HFFc6 (cell line): Measurements from ENCODE around the gene GOLGA8O. TPM values are rescaled to one million over a fixed set of nuclear protein-coding genes. Genes with fewer than 3 reads are reported as not detected.
"Not testable (repeated sequence)": the region's sequence is repeated elsewhere in the genome, so short reads cannot be mapped to it uniquely, and the experiment has no call there.

Source experiments
- DNase-seq: peaks from one replicate; pipeline ENCODE4 v3.0.0-alpha.2; 2018
- H3K27ac Mint-ChIP-seq: 2 replicates; pipeline ENCODE4 v1.8.0; 2020; ENCODE audit warnings: mild to moderate bottlenecking, mixed read lengths
- H3K27me3 Mint-ChIP-seq: 2 replicates; pipeline ENCODE4 v1.8.0; 2021; ENCODE audit warnings: mild to moderate bottlenecking, moderate library complexity, mixed read lengths; ENCODE audit not compliant: insufficient read depth
- H3K36me3 Mint-ChIP-seq: 2 replicates; pipeline ENCODE4 v1.8.0; 2021; ENCODE audit warnings: low read depth, mixed read lengths
- H3K4me1 Mint-ChIP-seq: 2 replicates; pipeline ENCODE4 v1.8.0; 2020; ENCODE audit warnings: low read depth, mixed read lengths
- H3K4me3 Mint-ChIP-seq: 2 replicates; pipeline ENCODE4 v1.8.0; 2020; ENCODE audit warnings: mild to moderate bottlenecking, moderate library complexity, mixed read lengths
- H3K9me3 Mint-ChIP-seq: 2 replicates; pipeline ENCODE4 v1.8.0; 2020; ENCODE audit warnings: mild to moderate bottlenecking, mixed read lengths
- long read RNA-seq: library from polyadenylated mRNA; unstranded; transcript quantifications from one replicate; pipeline ENCODE4 v2.0.0, GENCODE V29; 2019
- total RNA-seq, 6 experiments: library from RNA; stranded (reverse); fragmentation: NEBNext Ultra II Directional; extraction: Animal tissue kit (Norgen Biotek cat#: 25700); gene quantifications; 2 replicates in 1 of 6; 3 replicates in 5 of 6; pipeline ENCODE4 v1.2.3, GENCODE V29; 2021
- TF ChIP-seq, protein P1 (sequence below): fragments of 200-600 bp; sonication (generic); IDR thresholded peaks from 2 replicates; pipeline ENCODE4 v1.5.0; 2021; ENCODE audit warnings: antibody characterized with exemption, mild to moderate bottlenecking

Gene GOLGA8O, protein sequence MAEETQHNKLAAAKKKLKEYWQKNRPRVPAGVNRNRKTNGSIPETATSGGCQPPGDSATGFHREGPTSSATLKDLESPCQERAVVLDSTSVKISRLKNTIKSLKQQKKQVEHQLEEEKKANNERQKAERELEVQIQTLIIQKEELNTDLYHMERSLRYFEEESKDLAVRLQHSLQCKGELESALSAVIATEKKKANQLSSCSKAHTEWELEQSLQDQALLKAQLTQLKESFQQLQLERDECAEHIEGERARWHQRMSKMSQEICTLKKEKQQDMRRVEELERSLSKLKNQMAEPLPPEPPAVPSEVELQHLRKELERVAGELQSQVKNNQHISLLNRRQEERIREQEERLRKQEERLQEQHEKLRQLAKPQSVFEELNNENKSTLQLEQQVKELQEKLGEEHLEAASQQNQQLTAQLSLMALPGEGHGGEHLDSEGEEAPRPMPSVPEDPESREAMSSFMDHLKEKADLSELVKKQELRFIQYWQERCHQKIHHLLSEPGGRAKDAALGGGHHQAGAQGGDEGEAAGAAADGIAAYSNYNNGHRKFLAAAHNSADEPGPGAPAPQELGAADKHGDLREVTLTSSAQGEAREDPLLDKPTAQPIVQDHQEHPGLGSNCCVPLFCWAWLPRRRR
- total RNA-seq, result under 1 TPM in 2 of 6 experiments, not detected in 4; 0.17 to 0.43 TPM
- long read RNA-seq, result 0 reads

- H3K4me1 Mint-ChIP-seq, DNase-seq, H3K36me3 Mint-ChIP-seq, H3K27me3 Mint-ChIP-seq, H3K27ac Mint-ChIP-seq, H3K9me3 Mint-ChIP-seq, H3K4me3 Mint-ChIP-seq: not testable (repeated sequence)
Observed at GRCh38 chr15:32455534-32455933, at the start of gene GOLGA8O. Gene GOLGA8O (minus strand): TSS chr15:32455634. CDS start chr15:32455536, 98 bp downstream.

DNA sequence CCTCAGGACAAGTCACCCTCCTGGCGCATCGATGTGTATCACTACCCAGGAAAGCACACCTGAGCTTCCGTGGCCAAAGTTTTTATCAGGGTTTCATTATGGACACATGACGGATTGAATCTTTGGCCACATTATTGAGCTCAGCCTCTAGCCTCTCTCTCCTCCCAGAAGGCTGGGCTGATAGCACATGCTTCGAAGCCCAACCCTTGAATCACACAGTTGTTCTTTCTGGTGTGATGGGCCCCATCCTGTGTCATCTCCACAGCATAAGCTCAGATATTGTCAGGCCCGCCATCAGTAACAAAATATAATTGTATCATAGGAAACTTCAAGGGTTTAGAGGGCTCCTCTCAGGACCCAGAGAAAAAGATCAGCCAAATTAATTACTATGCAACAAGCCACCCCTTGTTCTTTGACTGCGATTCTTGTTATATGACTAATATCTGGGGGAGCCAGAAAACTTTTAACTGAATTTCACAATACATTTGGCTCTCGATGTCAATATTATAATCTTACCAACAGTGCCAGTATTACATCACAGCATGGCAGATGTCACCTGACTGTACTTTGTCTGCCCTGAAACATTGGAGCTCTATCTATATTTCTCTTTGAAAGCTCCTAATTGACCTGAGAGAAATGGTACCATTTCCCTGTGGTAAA, 48.8 kb upstream of the GOLGA8O start:
- H3K9me3 Mint-ChIP-seq, H3K27ac Mint-ChIP-seq, H3K36me3 Mint-ChIP-seq, H3K4me3 Mint-ChIP-seq, H3K4me1 Mint-ChIP-seq, H3K27me3 Mint-ChIP-seq, DNase-seq: not testable (repeated sequence)

- not testable (repeated sequence) for H3K27me3 Mint-ChIP-seq, H3K4me1 Mint-ChIP-seq, H3K9me3 Mint-ChIP-seq, H3K36me3 Mint-ChIP-seq, DNase-seq, H3K4me3 Mint-ChIP-seq, H3K27ac Mint-ChIP-seq
Observed at GRCh38 chr15:32502946-32503345, 47.5 kb upstream of the GOLGA8O start.

GRCh38 chr15:32492768-32493167, 37.3 kb upstream of the GOLGA8O start:
- not testable (repeated sequence) for H3K27ac Mint-ChIP-seq, H3K36me3 Mint-ChIP-seq, DNase-seq, H3K4me3 Mint-ChIP-seq, H3K4me1 Mint-ChIP-seq, H3K9me3 Mint-ChIP-seq, H3K27me3 Mint-ChIP-seq

DNA sequence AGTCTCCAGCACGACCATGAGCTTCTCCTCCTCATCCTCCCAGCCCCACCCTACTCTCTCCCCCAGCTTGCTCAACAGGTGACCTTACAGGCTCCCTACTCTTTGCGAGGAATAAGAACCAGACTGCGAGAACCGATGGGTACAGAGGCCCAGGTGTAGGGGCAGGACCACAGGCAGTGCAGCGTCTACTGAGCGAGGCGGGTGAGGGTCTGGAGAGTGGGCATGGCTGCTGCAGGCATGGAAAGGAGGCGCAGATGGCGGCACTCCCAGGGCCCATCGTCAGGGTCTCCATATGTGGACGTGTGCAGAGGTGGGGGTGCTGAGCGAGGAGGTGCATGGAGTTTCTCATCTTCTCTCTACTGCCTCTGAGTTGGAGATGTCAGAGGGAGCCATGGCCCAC, 31.0 kb upstream of the GOLGA8O start:
- not testable (repeated sequence) for H3K27me3 Mint-ChIP-seq, H3K36me3 Mint-ChIP-seq, H3K27ac Mint-ChIP-seq, H3K4me1 Mint-ChIP-seq, H3K4me3 Mint-ChIP-seq, H3K9me3 Mint-ChIP-seq, DNase-seq

DNA sequence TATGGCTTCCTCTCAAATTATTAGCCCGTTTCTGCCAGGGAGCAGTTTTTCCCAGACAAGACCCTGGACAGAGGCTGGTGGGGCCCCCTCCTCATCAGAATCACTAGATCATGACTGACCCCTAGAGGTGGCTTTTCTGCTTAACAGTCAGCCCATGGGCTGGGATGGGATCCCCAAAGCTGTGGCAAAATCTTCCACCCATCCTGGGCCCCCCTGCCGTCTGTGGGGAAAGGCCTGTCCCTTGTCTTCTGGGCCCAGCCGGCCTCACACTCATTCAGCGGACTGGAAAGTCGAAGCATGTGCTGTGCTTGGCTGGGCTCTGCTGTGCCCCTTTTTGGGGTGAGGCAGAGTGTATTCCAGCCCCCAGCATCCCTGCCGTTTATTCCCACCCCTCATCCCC, 27.9 kb upstream of the GOLGA8O start:
- not testable (repeated sequence) for H3K9me3 Mint-ChIP-seq, H3K27me3 Mint-ChIP-seq, DNase-seq, H3K27ac Mint-ChIP-seq, H3K36me3 Mint-ChIP-seq, H3K4me3 Mint-ChIP-seq, H3K4me1 Mint-ChIP-seq

DNA sequence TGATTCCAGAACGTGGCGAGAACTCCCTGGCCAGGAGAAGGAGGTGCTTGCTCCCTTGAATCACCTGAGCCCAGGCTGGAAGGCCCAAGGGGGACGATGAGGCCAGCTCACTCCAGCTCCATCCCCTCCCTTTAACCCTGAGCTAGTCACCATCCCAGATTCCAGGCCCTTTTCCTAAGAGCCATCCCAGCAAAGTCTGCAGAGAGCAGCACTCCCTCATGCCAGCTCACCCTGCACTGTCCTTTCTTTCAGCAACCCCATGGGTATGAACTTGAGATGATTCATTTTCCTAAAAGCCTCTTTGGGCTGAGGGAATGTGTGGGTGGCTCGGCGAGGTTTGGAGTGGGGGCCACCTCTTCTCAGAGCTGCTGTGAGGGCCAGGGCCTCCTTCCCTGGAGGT, 26.2 kb upstream of the GOLGA8O start:
- not testable (repeated sequence) for H3K36me3 Mint-ChIP-seq, H3K4me3 Mint-ChIP-seq, H3K27me3 Mint-ChIP-seq, H3K4me1 Mint-ChIP-seq, DNase-seq, H3K9me3 Mint-ChIP-seq, H3K27ac Mint-ChIP-seq

DNA sequence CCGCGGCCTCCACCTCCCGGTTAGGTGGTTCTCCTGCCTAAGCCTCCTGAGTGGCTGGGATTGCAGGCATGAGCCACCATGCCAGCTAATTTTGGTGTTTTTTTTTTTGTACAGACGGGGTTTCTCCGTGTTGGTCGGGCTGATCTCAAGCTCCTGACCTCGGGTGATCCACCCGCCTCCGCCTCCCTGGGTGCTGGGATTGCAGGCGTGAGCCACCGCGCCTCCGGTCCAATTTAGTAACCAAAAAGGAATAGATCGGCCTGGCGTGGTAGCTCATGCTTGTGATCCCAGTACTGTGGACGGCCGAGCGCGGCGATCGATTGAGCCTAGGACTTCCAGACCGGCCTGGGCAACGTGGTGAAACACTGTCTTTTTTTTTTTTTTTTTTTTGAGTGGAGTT, 12.6 kb upstream of the GOLGA8O start:
- H3K27me3 Mint-ChIP-seq, H3K27ac Mint-ChIP-seq, H3K9me3 Mint-ChIP-seq, DNase-seq, H3K4me1 Mint-ChIP-seq, H3K36me3 Mint-ChIP-seq, H3K4me3 Mint-ChIP-seq: not testable (repeated sequence)

DNA sequence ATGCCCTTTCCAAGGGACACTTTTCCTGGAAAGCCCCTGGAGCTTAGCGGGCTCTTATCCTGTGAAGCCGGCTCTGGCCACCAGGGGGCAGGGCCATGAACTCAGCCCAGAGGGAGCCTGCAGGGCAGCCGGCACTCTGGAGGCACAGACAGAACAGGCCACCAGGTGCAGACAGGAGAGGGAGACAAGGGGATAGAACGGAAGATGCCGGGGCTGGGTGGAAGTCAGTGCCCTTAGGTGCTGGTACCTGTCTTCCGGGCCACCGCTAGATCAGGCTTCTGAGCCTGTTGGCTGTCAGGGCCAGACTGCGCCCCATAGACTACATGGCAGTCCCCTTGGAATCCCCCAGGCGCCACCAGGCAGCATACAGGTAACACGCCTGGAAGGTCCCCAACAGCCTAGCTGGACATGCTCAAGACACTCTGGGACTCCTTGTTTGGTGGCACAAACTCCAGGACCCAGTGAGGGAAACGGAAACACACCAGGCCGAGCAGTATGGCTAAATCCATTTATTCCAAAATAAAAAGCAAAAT, 14.9 kb downstream of the GOLGA8O start:
- H3K4me3 Mint-ChIP-seq, H3K4me1 Mint-ChIP-seq, H3K9me3 Mint-ChIP-seq, H3K36me3 Mint-ChIP-seq, DNase-seq, H3K27ac Mint-ChIP-seq, H3K27me3 Mint-ChIP-seq: not testable (repeated sequence)
- TF ChIP-seq, protein P1, sequence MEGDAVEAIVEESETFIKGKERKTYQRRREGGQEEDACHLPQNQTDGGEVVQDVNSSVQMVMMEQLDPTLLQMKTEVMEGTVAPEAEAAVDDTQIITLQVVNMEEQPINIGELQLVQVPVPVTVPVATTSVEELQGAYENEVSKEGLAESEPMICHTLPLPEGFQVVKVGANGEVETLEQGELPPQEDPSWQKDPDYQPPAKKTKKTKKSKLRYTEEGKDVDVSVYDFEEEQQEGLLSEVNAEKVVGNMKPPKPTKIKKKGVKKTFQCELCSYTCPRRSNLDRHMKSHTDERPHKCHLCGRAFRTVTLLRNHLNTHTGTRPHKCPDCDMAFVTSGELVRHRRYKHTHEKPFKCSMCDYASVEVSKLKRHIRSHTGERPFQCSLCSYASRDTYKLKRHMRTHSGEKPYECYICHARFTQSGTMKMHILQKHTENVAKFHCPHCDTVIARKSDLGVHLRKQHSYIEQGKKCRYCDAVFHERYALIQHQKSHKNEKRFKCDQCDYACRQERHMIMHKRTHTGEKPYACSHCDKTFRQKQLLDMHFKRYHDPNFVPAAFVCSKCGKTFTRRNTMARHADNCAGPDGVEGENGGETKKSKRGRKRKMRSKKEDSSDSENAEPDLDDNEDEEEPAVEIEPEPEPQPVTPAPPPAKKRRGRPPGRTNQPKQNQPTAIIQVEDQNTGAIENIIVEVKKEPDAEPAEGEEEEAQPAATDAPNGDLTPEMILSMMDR, result peak; percentile 49

- not testable (repeated sequence) for DNase-seq, H3K9me3 Mint-ChIP-seq, H3K36me3 Mint-ChIP-seq, H3K27ac Mint-ChIP-seq, H3K4me1 Mint-ChIP-seq, H3K4me3 Mint-ChIP-seq, H3K27me3 Mint-ChIP-seq
Observed at GRCh38 chr15:32434102-32434963, 21.1 kb downstream of the GOLGA8O start.

GRCh38 chr15:32427635-32428034, 27.8 kb downstream of the GOLGA8O start:
- H3K4me1 Mint-ChIP-seq, H3K27me3 Mint-ChIP-seq, DNase-seq, H3K9me3 Mint-ChIP-seq, H3K27ac Mint-ChIP-seq, H3K36me3 Mint-ChIP-seq, H3K4me3 Mint-ChIP-seq: not testable (repeated sequence)

DNA sequence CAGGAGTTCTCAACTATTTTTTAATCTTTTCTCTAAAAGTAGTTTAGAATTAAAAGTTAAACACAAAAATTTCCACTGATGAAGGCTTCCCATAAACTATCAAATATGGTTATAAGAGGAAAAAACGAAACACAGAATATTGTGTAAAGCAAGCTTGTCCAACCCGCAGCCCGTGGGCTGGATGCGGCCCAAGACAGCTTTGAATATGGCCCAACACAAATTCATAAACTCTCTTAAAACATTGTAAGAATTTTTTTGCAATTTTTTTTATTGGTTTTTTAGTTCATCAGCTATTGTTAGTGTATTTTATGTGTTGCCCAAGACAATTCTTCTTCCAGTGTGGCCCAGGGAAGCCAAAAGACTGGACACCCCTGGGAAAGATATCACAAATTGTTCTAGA, 28.9 kb downstream of the GOLGA8O start:
- H3K4me3 Mint-ChIP-seq, H3K27me3 Mint-ChIP-seq, H3K4me1 Mint-ChIP-seq, H3K36me3 Mint-ChIP-seq, H3K9me3 Mint-ChIP-seq, DNase-seq, H3K27ac Mint-ChIP-seq: not testable (repeated sequence)
